ACC112 (cell line): ENCODE results near the gene EFS.

Experiments
- H2AFZ ChIP-seq: fragments of 200-600 bp; sonication (generic); one replicate; pipeline ENCODE4 v1.6.0; 2017; ENCODE audit warnings: antibody characterized with exemption, low read length; ENCODE audit not compliant: unreplicated experiment
- H3K27ac ChIP-seq: fragments of 200-600 bp; sonication (generic); 2 replicates; pipeline ENCODE4 v1.5.1; 2014; ENCODE audit warnings: low read depth, mild to moderate bottlenecking, antibody characterized with exemption, low read length, moderate library complexity
- H3K27me3 ChIP-seq: fragments of 200-600 bp; sonication (generic); 2 replicates; pipeline ENCODE4 v1.6.1; 2014; ENCODE audit warnings: mild to moderate bottlenecking, antibody characterized with exemption, low read length, moderate library complexity, mixed read lengths; ENCODE audit not compliant: insufficient read depth
- H3K36me3 ChIP-seq: fragments of 200-600 bp; sonication (generic); 2 replicates; pipeline ENCODE4 v1.6.1; 2016; ENCODE audit warnings: mild to moderate bottlenecking, antibody characterized with exemption, low read length, moderate library complexity, mixed read lengths; ENCODE audit not compliant: insufficient read depth
- H3K4me1 ChIP-seq: fragments of 200-600 bp; sonication (generic); one replicate; pipeline ENCODE4 v1.6.1; 2016; ENCODE audit warnings: low read length, mixed read lengths; ENCODE audit not compliant: insufficient read depth, unreplicated experiment, control insufficient read depth
- H3K4me3 ChIP-seq: fragments of 200-600 bp; sonication (generic); 2 replicates; pipeline ENCODE4 v1.5.1; 2014; ENCODE audit warnings: mild to moderate bottlenecking, low read depth, low read length
- H3K79me2 ChIP-seq: fragments of 200-600 bp; sonication (generic); one replicate; pipeline ENCODE4 v1.6.0; 2016; ENCODE audit warnings: low read length; ENCODE audit not compliant: control insufficient read depth, unreplicated experiment, insufficient read depth

Gene EFS

GRCh38 chr14:23308721-23309445 lies 56.1 kb downstream of the EFS start:
- Histone ChIP-seq H2AFZ (no peak overlapping the region), H3K4me3 (peak overlapping the region; percentile 94), H3K27me3 (no peaks in the 10 kb centered on the region), H3K4me1 (peaks cover 32% of the 10 kb centered on the region), H3K79me2 (peaks cover 64% of the 10 kb centered on the region), H3K36me3 (peaks cover 23% of the 10 kb centered on the region), H3K27ac (no peak overlapping the region)

DNA sequence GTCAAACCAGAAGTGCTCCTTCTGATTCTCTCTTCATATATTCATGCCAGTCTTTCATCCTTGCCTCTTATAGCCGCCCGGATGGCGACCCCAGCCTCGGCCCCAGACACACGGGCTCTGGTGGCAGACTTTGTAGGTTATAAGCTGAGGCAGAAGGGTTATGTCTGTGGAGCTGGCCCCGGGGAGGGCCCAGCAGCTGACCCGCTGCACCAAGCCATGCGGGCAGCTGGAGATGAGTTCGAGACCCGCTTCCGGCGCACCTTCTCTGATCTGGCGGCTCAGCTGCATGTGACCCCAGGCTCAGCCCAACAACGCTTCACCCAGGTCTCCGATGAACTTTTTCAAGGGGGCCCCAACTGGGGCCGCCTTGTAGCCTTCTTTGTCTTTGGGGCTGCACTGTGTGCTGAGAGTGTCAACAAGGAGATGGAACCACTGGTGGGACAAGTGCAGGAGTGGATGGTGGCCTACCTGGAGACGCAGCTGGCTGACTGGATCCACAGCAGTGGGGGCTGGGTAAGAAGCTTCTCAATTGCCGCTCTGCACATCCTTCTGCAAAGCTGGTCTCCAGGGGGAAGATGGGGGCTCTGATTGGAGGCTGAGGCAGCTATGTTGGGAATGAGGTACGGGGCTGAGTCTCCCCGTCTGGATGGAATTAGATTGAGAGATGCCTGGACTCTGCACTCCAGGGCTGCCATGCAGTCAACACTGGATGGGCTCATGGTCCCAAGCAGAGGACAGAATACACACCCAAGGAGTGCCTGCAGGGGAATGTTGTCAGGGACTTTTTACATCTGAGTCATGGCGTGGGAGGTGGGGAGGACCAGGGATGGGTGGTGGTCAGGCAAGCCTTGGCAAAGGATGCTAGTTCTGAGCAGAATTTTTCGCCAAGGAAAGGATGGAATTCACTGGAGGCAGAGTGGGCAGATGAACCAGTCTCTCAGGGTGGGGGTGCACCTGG lies 57.0 kb downstream of the EFS start:
- H3K27ac ChIP-seq: peak overlapping the region; percentile 66
- peaks cover 21% of the 10 kb centered on the region for H3K36me3 ChIP-seq
- no peaks in the 10 kb centered on the region for H3K27me3 ChIP-seq
- H2AFZ ChIP-seq: no peak overlapping the region
- H3K4me3 ChIP-seq: peak overlapping the region; percentile 94
- H3K79me2 ChIP-seq: peaks cover 59% of the 10 kb centered on the region
- peaks cover 32% of the 10 kb centered on the region for H3K4me1 ChIP-seq

GRCh38 chr14:23307146-23307530 lies 57.8 kb downstream of the EFS start:
- Histone ChIP-seq H3K4me1 (peaks cover 32% of the 10 kb centered on the region), H3K36me3 (peaks cover 15% of the 10 kb centered on the region), H3K79me2 (peaks cover 53% of the 10 kb centered on the region), H3K4me3 (peak overlapping the region; percentile 94), H3K27ac (peak overlapping the region; percentile 66), H3K27me3 (no peaks in the 10 kb centered on the region), H2AFZ (no peak overlapping the region)

GRCh38 chr14:23306412-23307145 lies 58.4 kb downstream of the EFS start, which contains the start of gene BCL2L2:
Gene BCL2L2 (plus strand): TSS chr14:23306833. CDS start chr14:23307768, 935 bp downstream.
- Histone ChIP-seq H3K27me3 (no peaks in the 10 kb centered on the region), H3K4me1 (peaks cover 32% of the 10 kb centered on the region), H3K27ac (peak within 1 kb of the TSS; percentile 66), H2AFZ (peak within 1 kb of the TSS; percentile 47), H3K36me3 (peaks cover 11% of the 10 kb centered on the region), H3K4me3 (peak within 1 kb of the TSS; percentile 94), H3K79me2 (peaks cover 48% of the 10 kb centered on the region)
